K562 (cell line): ENCODE results near the gene MGRN1. TPM values are rescaled to one million over a fixed set of nuclear protein-coding genes. Genes with fewer than 3 reads are reported as not detected.

Source experiments
- CHD7 ChIP-seq: fragments of 200-600 bp; sonication (generic); IDR thresholded peaks from one replicate; pipeline ENCODE4 v1.6.1; 2012; ENCODE audit warnings: mild to moderate bottlenecking, low read depth, low read length, inconsistent platforms
- E4F1 ChIP-seq: fragments of 250-450 bp; sonication (Bioruptor Pico); IDR thresholded peaks from 2 replicates; pipeline ENCODE4 v1.5.0; 2021; ENCODE audit warnings: mild to moderate bottlenecking, borderline replicate concordance
- ETS2 ChIP-seq: IDR thresholded peaks from 2 replicates; pipeline ENCODE4 v1.6.1; 2016; ENCODE audit warnings: borderline replicate concordance, missing genetic modification characterization, mild to moderate bottlenecking, moderate library complexity, missing compliant biosample characterization; ENCODE audit not compliant: poor library complexity, severe bottlenecking
- polyA plus RNA-seq, 8 experiments: library from polyadenylated mRNA; depleted of rRNA in 4 of 8; stranded (reverse) in 5 of 8; unstranded in 3 of 8; fragments of >200 nt; fragmentation: Nextera tagmentation in 2 of 8; fragmentation: Illumina TruSeq in 1 of 8; extraction: Ambion mirVana in 2 of 8; extraction: Trizol in 1 of 8; gene quantifications; 2 replicates each; pipeline versions ENCODE4 v1.2.1 to v1.2.3, GENCODE V29; 2011 to 2014; ENCODE audit warnings: inconsistent platforms in 1 of 8, missing spikeins in 1 of 8
- total RNA-seq, 7 experiments: library from RNA; depleted of rRNA in 6 of 7; stranded (reverse); fragments of >200 nt in 6 of 7; fragmentation: Illumina TruSeq in 2 of 7; extraction: Trizol in 2 of 7; gene quantifications; 2 replicates each; pipeline versions ENCODE4 v1.2.1 to v1.2.3, GENCODE V29; 2011 to 2021; ENCODE audit warnings: low replicate concordance in 1 of 7

MGRN1 gene
- total and polyA plus RNA-seq, 9 of the 15 experiments (the other 6 are each of a cell fraction or from before 2014, with no cell fraction given) = 0.15 to 37.9 (median 6.0) TPM

- TF ChIP-seq CHD7 (no peak), ETS2 (tag) (no peak), E4F1 (no peak)
- TF ChIP-seq, all 486 proteins: peak for 0
Observed at GRCh38 chr16:4706871-4707270, 82.2 kb downstream of the MGRN1 start (continued).
